GM12891 (cell line): Measurements from ENCODE around the gene ARHGAP15.

Experiments used
- POLR2A ChIP-seq: IDR thresholded peaks from 2 replicates; pipeline ENCODE4 v1.6.1; 2011; ENCODE audit warnings: low read depth, low read length, control low read depth
- POLR2AphosphoS5 ChIP-seq: IDR thresholded peaks from 2 replicates; pipeline ENCODE4 v1.6.1; 2011; ENCODE audit warnings: low read depth, low read length, control low read depth
- TAF1 ChIP-seq: IDR thresholded peaks from 2 replicates; pipeline ENCODE4 v1.6.1; 2011; ENCODE audit warnings: low read depth, low read length, control low read depth

GRCh38 chr2:143284087-143284675 lies 155.0 kb downstream of the ARHGAP15 start:
- TF ChIP-seq POLR2A = no peak
- TF ChIP-seq POLR2AphosphoS5 = no peak
- no peak for TF ChIP-seq TAF1
